OCI-LY3 (cell line): ENCODE data around the gene AVL9.

ENCODE experiments used
- EZH2phosphoT487 ChIP-seq: fragments of 200-600 bp; shearing (Covaris generic); IDR thresholded peaks from 2 replicates; pipeline ENCODE4 v1.6.1; 2018; ENCODE audit warnings: antibody characterized with exemption, mixed run types, low read depth
- TF ChIP-seq, protein P1 (sequence below): fragments of 200-600, 300-600 bp; sonication (generic); IDR thresholded peaks from 2 replicates; pipeline ENCODE4 v1.5.1; 2014; ENCODE audit warnings: antibody characterized with exemption, low read length, low read depth

DNA sequence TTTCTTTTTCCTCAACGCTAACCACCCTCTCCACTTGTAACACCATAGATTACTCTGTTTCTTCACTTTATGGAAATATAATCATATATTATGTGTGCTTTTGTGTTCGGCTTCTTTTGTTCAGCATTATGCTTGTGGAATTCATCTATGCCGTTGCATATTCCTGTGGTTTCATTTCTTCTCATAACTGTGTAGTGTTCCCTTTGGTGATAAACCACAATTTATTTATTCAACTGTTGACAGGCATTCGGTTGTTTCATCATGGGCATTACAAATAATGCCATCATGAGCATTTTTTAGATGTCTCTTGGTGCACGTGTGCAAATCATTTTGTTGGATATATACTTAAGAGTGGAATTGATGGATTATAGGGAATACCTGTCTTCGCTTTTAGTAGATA, 12.1 kb downstream of the AVL9 start:
- TF ChIP-seq, protein P1, sequence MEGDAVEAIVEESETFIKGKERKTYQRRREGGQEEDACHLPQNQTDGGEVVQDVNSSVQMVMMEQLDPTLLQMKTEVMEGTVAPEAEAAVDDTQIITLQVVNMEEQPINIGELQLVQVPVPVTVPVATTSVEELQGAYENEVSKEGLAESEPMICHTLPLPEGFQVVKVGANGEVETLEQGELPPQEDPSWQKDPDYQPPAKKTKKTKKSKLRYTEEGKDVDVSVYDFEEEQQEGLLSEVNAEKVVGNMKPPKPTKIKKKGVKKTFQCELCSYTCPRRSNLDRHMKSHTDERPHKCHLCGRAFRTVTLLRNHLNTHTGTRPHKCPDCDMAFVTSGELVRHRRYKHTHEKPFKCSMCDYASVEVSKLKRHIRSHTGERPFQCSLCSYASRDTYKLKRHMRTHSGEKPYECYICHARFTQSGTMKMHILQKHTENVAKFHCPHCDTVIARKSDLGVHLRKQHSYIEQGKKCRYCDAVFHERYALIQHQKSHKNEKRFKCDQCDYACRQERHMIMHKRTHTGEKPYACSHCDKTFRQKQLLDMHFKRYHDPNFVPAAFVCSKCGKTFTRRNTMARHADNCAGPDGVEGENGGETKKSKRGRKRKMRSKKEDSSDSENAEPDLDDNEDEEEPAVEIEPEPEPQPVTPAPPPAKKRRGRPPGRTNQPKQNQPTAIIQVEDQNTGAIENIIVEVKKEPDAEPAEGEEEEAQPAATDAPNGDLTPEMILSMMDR = no peak
- no peak for TF ChIP-seq EZH2phosphoT487
